Astrocyte of the cerebellum (primary cell): ENCODE data around the gene CCND2.

ENCODE experiments used
- DNase-seq: peaks from one replicate; pipeline ENCODE4 v3.0.0-alpha.2; 2011; ENCODE audit warnings: low read depth
- H3K4me3 ChIP-seq: 2 replicates; pipeline ENCODE4 v1.5.1; 2011; ENCODE audit warnings: mild to moderate bottlenecking, low read depth, low read length, moderate library complexity
- CTCF ChIP-seq: IDR thresholded peaks from 2 replicates; pipeline ENCODE4 v1.5.1; 2012; ENCODE audit warnings: low read length, low read depth, moderate library complexity, mild to moderate bottlenecking; ENCODE audit errors: missing control alignments
- in situ Hi-C: cut with HindIII; loops from 2 replicates; pipeline ENCODE4 v1.10.0; 2017; ENCODE audit warnings: low sequenced_read_pairs

Gene CCND2

GRCh38 chr12:4281173-4281654 lies 7.7 kb downstream of the CCND2 start:
- TF ChIP-seq CTCF = no peak
- H3K4me3 ChIP-seq = no peak overlapping the region
- DNase-seq = no peak
- in situ Hi-C loops = no loop called here

GRCh38 chr12:4282103-4282891 lies 8.7 kb downstream of the CCND2 start:
- TF ChIP-seq CTCF = no peak
- no peak for DNase-seq
- no peak overlapping the region for H3K4me3 ChIP-seq
- in situ Hi-C loops = no loop called here

GRCh38 chr12:4282892-4283511 lies 9.4 kb downstream of the CCND2 start:
- in situ Hi-C loops = no loop called here
- no peak overlapping the region for H3K4me3 ChIP-seq
- no peak for TF ChIP-seq CTCF
- no peak for DNase-seq

- TF ChIP-seq CTCF = no peak
- in situ Hi-C loops = no loop called here
- H3K4me3 ChIP-seq = no peak overlapping the region
- no peak for DNase-seq
Observed at GRCh38 chr12:4283512-4284255, 10.1 kb downstream of the CCND2 start.

- no peak overlapping the region for H3K4me3 ChIP-seq
- no peak for TF ChIP-seq CTCF
- in situ Hi-C loops = no loop called here
- no peak for DNase-seq
Observed at GRCh38 chr12:4284306-4284705, 10.7 kb downstream of the CCND2 start.

- H3K4me3 ChIP-seq = no peak overlapping the region
- in situ Hi-C loops = no loop called here
- no peak for TF ChIP-seq CTCF
- no peak for DNase-seq
Observed at GRCh38 chr12:4285070-4285469, 11.5 kb downstream of the CCND2 start.
